GM12864 (cell line): ENCODE results near the gene PLEKHD1.

ENCODE experiments used
- DNase-seq: peaks from one replicate; pipeline ENCODE4 v3.0.0-alpha.2; 2011; ENCODE audit warnings: low read depth
- H3K4me3 ChIP-seq: 2 replicates; pipeline ENCODE4 v1.5.1; 2011; ENCODE audit warnings: mild to moderate bottlenecking, low read depth, low read length, control low read depth
- CTCF ChIP-seq: IDR thresholded peaks from 2 replicates; pipeline ENCODE4 v1.5.1; 2011; ENCODE audit warnings: low read depth, mild to moderate bottlenecking, moderate library complexity, low read length, control low read depth, inconsistent platforms; ENCODE audit errors: missing control alignments

PLEKHD1 gene

GRCh38 chr14:69558774-69559173, 74.2 kb downstream of the PLEKHD1 start:
- H3K4me3 ChIP-seq: no peak overlapping the region

GRCh38 chr14:69559581-69560011, 75.1 kb downstream of the PLEKHD1 start:
- no peak overlapping the region for H3K4me3 ChIP-seq
- no peak for DNase-seq
- no peak for TF ChIP-seq CTCF

More at GRCh38 chr14:69558774-69559173, 74.2 kb downstream of the PLEKHD1 start:
- no peak for TF ChIP-seq CTCF
- no peak for DNase-seq

- no peak overlapping the region for H3K4me3 ChIP-seq
- DNase-seq: no peak
- no peak for TF ChIP-seq CTCF
Measured at GRCh38 chr14:69560826-69561225, 76.3 kb downstream of the PLEKHD1 start.

- TF ChIP-seq CTCF: no peak
- DNase-seq: no peak
- H3K4me3 ChIP-seq: no peak overlapping the region
Measured at GRCh38 chr14:69561893-69562292, 77.4 kb downstream of the PLEKHD1 start.

- no peak for TF ChIP-seq CTCF
- DNase-seq: no peak
- H3K4me3 ChIP-seq: no peak overlapping the region
Measured at GRCh38 chr14:69567563-69567962, 83.0 kb downstream of the PLEKHD1 start.

- no peak for TF ChIP-seq CTCF
- no peak for DNase-seq
- H3K4me3 ChIP-seq: no peak overlapping the region
Measured at GRCh38 chr14:69569859-69570258, 85.3 kb downstream of the PLEKHD1 start.

GRCh38 chr14:69570836-69571330, 86.4 kb downstream of the PLEKHD1 start:
- no peak for TF ChIP-seq CTCF
- no peak overlapping the region for H3K4me3 ChIP-seq
- no peak for DNase-seq
